Raji (cell line): ENCODE measurements around the gene ACOXL.

Source experiments
- POLR2A ChIP-seq: IDR thresholded peaks from 2 replicates; pipeline ENCODE4 v1.6.1; 2011; ENCODE audit warnings: low read depth, low read length, control low read depth; ENCODE audit not compliant: insufficient read depth

The ACOXL gene

DNA sequence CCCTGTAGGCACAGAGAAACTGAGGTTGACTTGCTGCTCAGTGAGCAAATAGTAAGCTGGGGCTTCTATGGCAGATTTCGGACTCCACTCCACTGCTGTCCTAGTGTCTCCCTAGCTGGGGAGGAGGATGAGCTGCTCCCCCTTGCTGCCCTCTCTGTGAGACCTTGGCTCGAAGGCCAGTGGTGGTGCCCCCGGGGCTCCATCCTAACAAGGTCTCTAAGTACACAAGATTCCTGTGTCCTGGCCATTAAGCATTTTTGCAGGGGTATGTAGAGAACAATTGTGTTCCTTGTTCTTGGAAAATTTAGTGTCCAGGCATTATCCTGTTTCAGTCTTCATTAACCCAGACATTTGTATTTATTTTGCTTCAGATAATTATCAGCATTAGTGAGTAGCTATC, 367.0 kb downstream of the ACOXL start:
- no peak for TF ChIP-seq POLR2A

GRCh38 chr2:111100087-111100764, 367.9 kb downstream of the ACOXL start:
- TF ChIP-seq POLR2A = no peak

- TF ChIP-seq POLR2A = no peak
These were observed 368.4 kb downstream of the ACOXL start for GRCh38 chr2:111100765-111101162.

GRCh38 chr2:111101592-111101991, 369.2 kb downstream of the ACOXL start:
- TF ChIP-seq POLR2A = no peak

GRCh38 chr2:111102216-111102615, 369.8 kb downstream of the ACOXL start:
- TF ChIP-seq POLR2A = no peak

- TF ChIP-seq POLR2A = no peak
These were observed 373.6 kb downstream of the ACOXL start for GRCh38 chr2:111105926-111106325.

DNA sequence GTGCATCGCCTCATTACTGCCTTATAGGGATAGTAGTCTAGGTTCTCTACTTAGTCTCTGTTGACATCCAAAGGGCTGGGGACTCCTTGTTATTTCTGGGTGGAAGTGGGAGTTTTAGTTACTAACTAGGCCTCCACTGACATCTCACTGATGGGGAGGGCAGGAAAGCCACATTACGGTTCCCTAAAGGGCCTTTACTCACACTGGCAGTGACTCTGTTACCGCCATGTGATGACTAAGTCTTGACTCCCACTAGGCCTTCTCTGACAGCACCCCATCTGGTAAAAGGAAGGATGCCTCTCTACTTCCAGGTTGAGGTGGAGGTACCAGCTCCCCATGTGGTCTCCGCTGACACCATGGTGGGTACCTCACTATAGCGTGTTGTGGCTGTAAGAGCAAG, 374.3 kb downstream of the ACOXL start:
- no peak for TF ChIP-seq POLR2A

GRCh38 chr2:111108745-111109271, 376.4 kb downstream of the ACOXL start:
- TF ChIP-seq POLR2A = no peak

DNA sequence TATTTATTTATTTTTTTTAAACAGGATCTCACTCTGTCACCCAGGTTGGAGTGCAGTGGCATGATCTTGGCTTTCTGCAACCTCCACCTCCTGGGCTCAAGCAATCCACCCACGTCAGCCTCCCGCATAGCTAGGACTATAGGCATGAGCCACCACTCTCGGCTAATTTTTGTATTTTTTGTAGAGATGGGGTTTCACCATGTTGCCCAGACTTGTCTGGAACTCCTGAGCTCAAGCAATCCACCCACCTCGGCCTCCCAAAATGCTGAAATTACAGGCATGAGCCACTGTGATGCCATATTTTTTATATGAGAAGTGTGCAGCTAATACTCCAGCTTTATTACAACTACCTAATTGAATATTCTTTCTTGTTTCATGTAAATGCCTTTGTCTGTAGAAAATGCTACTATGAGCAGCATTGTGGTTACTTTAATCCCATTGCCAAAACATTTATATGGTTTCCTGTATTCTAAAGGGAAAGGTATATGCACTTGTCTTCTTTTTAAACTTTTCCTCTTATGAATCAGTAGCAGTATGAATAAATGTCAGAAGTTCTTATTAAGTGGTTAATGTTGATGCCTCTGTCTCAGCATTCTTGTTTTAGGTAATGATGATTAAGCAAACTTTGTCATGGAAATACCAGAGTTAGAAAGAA, 378.9 kb downstream of the ACOXL start:
- no peak for TF ChIP-seq POLR2A

DNA sequence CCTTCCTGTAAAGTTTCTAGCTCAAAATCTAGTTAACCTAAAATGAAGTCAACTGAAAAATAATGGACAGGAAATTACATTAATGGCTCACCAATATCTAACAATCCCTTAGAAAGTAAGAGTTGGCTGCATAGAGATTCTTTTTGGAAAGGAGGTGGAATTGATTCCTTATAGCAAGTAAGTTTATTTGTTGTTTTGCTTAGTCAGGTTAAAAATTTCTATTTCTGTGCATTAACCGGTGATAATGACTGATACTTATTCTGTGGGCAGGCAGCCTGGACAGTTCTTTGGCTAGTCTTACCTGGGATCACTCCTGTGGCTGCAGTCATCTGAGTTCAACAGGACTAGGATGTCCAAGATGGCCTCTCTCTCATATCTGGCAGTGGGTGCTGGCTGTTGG, 381.5 kb downstream of the ACOXL start:
- no peak for TF ChIP-seq POLR2A

DNA sequence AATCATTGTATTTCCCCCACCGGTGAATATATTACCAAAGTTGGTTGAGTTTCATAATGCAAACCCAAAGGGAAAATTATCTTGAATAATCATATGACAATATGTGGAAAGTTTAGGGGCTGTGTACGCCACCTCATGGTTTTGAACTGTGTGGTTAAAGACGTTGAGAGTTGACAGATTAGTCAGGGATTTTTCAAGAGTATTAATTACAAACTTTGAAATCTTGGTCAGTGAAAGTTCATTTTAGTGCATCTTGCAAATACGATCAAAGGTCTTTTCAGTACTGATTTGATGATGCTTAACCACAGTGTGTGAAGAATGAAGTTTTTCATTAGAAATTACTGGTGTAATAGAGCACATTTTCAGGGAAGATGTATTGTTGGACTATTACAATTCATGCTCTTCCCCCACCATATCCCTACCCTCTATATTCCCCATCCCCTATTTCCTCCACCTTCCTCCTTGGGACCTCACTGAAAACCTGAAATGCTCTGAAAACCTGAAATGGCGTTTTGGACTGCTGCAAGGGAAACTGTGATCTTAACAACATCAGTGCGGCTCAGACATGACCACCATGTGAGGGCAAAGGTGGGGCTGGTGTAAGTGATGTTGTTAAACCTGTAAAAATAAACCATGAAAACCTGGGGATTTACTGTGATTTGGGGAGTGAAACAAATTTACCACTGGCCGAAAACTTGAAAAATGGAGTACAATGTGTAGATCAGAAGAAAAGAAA, 383.8 kb downstream of the ACOXL start:
- no peak for TF ChIP-seq POLR2A

GRCh38 chr2:111116843-111117597, 384.6 kb downstream of the ACOXL start:
- 0 out of 2 replicates have a peak, but pooled peaks have one; percentile 22 for TF ChIP-seq POLR2A

DNA sequence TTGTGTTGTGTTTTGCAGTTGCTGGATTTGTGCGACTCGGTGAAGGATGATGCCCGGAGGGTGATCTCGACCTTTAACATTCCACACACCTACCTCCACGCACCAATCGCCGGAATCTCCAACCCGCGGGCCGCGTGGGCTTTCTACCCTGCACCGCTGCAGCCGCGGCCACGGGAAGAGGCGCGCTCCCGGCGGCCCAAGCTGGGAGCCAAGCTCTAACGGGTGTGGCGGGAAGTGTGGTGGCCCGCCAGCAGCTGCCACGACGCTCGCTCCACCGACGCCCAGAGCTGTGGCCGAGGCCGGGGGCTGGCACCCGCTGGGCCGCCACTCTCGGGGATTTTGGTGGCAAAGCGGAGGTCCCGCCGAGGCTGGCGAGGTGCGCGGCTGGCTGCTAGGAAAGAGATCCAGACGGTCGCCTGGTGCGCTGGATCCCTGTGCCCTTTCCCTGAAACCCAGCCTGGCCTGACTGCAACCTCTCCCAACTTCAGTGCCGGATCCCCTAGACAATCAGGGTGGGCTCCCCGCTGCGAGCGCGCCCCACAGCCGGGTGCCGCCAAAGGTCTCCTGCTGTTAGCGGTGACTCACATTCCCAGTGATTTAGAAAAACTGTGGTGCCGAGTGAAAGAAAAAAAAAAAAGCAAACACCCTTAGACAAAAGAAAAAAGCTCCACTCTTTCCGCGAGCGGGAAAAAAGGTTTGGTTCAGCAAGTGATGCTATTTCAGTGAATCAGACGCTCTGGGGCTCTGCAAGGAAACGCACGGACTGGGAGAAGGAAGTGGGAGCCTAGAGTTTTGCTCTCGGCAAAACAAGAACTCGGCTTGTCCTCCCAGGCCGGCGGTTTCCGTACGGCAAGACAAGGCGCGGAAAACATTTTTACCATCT, 385.5 kb downstream of the ACOXL start:
- TF ChIP-seq POLR2A = no peak

GRCh38 chr2:111118481-111118980, 386.2 kb downstream of the ACOXL start:
- TF ChIP-seq POLR2A = no peak
